Loucy (cell line): ENCODE data around the gene GLIPR1.

Experiments
- EZH2phosphoT487 ChIP-seq: fragments of 200-600 bp; IDR thresholded peaks from 2 replicates; pipeline ENCODE4 v1.6.1; 2018; ENCODE audit warnings: antibody characterized with exemption, mild to moderate bottlenecking, moderate library complexity, borderline replicate concordance
- TF ChIP-seq, protein P1 (sequence below): fragments of 200-600 bp; sonication (generic); conservative IDR thresholded peaks from 2 replicates; pipeline ENCODE4 v1.5.1; 2014; ENCODE audit warnings: mild to moderate bottlenecking, antibody characterized with exemption, low read length

DNA sequence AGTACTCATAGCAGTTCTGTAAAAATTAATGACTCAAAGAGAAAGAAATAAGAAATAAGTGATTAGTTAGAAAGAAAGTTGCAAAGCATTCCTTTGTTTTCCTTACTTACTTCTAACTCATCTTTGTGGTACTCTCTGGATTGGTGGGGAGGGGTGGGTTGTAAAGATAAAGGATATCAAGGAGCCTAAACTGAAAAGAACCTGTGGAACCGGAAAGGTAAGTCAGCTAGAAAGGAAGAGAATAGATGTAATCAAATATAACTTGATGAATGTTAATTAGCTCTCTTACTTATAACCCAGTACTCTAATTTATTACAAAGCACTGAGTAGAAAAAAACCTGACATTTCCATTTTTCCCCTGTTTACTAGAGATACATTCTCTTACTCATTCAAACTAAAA, 68.3 kb downstream of the GLIPR1 start:
- TF ChIP-seq, protein P1, sequence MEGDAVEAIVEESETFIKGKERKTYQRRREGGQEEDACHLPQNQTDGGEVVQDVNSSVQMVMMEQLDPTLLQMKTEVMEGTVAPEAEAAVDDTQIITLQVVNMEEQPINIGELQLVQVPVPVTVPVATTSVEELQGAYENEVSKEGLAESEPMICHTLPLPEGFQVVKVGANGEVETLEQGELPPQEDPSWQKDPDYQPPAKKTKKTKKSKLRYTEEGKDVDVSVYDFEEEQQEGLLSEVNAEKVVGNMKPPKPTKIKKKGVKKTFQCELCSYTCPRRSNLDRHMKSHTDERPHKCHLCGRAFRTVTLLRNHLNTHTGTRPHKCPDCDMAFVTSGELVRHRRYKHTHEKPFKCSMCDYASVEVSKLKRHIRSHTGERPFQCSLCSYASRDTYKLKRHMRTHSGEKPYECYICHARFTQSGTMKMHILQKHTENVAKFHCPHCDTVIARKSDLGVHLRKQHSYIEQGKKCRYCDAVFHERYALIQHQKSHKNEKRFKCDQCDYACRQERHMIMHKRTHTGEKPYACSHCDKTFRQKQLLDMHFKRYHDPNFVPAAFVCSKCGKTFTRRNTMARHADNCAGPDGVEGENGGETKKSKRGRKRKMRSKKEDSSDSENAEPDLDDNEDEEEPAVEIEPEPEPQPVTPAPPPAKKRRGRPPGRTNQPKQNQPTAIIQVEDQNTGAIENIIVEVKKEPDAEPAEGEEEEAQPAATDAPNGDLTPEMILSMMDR: no peak
- TF ChIP-seq EZH2phosphoT487: no peak
